H9 (cell line): ENCODE measurements around the gene MAGEB18. TPM values are rescaled to one million over a fixed set of nuclear protein-coding genes. Genes with fewer than 3 reads are reported as not detected.

ENCODE experiments used
- DNase-seq: peaks from one replicate; pipeline ENCODE4 v3.0.0-alpha.2; 2017
- H2AFZ ChIP-seq: one replicate; pipeline ENCODE4 v1.6.1; 2013; ENCODE audit warnings: mild to moderate bottlenecking, low read length, control low read depth, moderate library complexity
- H2AK5ac ChIP-seq: 2 replicates; pipeline ENCODE4 v1.6.1; 2013; ENCODE audit warnings: low read length, control low read depth, mixed read lengths; ENCODE audit not compliant: insufficient read length
- H2BK120ac ChIP-seq: one replicate; pipeline ENCODE4 v1.6.1; 2013; ENCODE audit warnings: low read depth, mild to moderate bottlenecking, low read length, control low read depth, inconsistent platforms; ENCODE audit not compliant: poor library complexity, severe bottlenecking
- H2BK12ac ChIP-seq: 2 replicates; pipeline ENCODE4 v1.6.1; 2013; ENCODE audit warnings: low read length, control low read depth, mixed read lengths, low read depth; ENCODE audit not compliant: insufficient read length
- H2BK15ac ChIP-seq: 2 replicates; pipeline ENCODE4 v1.6.1; 2013; ENCODE audit warnings: low read depth, low read length, control low read depth
- H2BK20ac ChIP-seq: one replicate; pipeline ENCODE4 v1.6.1; 2013; ENCODE audit warnings: low read depth, mild to moderate bottlenecking, low read length, control low read depth, inconsistent platforms; ENCODE audit not compliant: poor library complexity, severe bottlenecking
- H2BK5ac ChIP-seq: 2 replicates; pipeline ENCODE4 v1.6.1; 2013; ENCODE audit warnings: low read length, control low read depth, mixed read lengths; ENCODE audit not compliant: insufficient read length
- H3K14ac ChIP-seq: 2 replicates; pipeline ENCODE4 v1.6.1; 2013; ENCODE audit warnings: low read length, control low read depth; ENCODE audit not compliant: insufficient read depth
- H3K18ac ChIP-seq: 2 replicates; pipeline ENCODE4 v1.6.1; 2013; ENCODE audit warnings: low read depth, mild to moderate bottlenecking, mixed read lengths, low read length, control low read depth; ENCODE audit not compliant: insufficient read length
- H3K23ac ChIP-seq: 2 replicates; pipeline ENCODE4 v1.6.1; 2013; ENCODE audit warnings: low read length, control low read depth, mixed read lengths, low read depth; ENCODE audit not compliant: insufficient read length
- H3K23me2 ChIP-seq: 2 replicates; pipeline ENCODE4 v1.6.1; 2013; ENCODE audit warnings: low read depth, mild to moderate bottlenecking, mixed read lengths, low read length, control low read depth; ENCODE audit not compliant: insufficient read length, poor library complexity, severe bottlenecking
- H3K27ac ChIP-seq: 2 replicates; pipeline ENCODE4 v1.5.1; 2013; ENCODE audit warnings: low read length, control low read depth, mixed read lengths, low read depth; ENCODE audit not compliant: insufficient read length
- H3K27me3 ChIP-seq: 2 replicates; pipeline ENCODE4 v1.6.1; 2013; ENCODE audit warnings: low read length, control low read depth, inconsistent platforms; ENCODE audit not compliant: insufficient read depth
- H3K4ac ChIP-seq: 2 replicates; pipeline ENCODE4 v1.6.1; 2013; ENCODE audit warnings: low read depth, mild to moderate bottlenecking, control low read depth, inconsistent platforms, low read length, moderate library complexity
- H3K4me1 ChIP-seq: 2 replicates; pipeline ENCODE4 v1.6.1; 2013; ENCODE audit warnings: low read length, control low read depth, inconsistent platforms; ENCODE audit not compliant: insufficient read depth
- H3K4me2 ChIP-seq: 2 replicates; pipeline ENCODE4 v1.6.1; 2013; ENCODE audit warnings: low read length, control low read depth, mixed read lengths; ENCODE audit not compliant: insufficient read length, insufficient read depth
- H3K56ac ChIP-seq: 2 replicates; pipeline ENCODE4 v1.6.1; 2013; ENCODE audit warnings: low read depth, mild to moderate bottlenecking, mixed read lengths, low read length, control low read depth; ENCODE audit not compliant: insufficient read length
- H3K79me1 ChIP-seq: 2 replicates; pipeline ENCODE4 v1.6.1; 2013; ENCODE audit warnings: low read depth, mild to moderate bottlenecking, moderate library complexity, low read length, control low read depth, inconsistent platforms; ENCODE audit not compliant: insufficient read depth, poor library complexity, severe bottlenecking
- H3K79me2 ChIP-seq: 2 replicates; pipeline ENCODE4 v1.6.1; 2013; ENCODE audit warnings: low read length, control low read depth, inconsistent platforms; ENCODE audit not compliant: insufficient read depth
- H3K9ac ChIP-seq: 2 replicates; pipeline ENCODE4 v1.6.1; 2013; ENCODE audit warnings: low read length, control low read depth, mixed read lengths; ENCODE audit not compliant: insufficient read length; ENCODE audit errors: extremely low read depth
- H3K9me3 ChIP-seq: one replicate; pipeline ENCODE4 v1.6.1; 2013; ENCODE audit warnings: low read depth, low read length, inconsistent platforms; ENCODE audit not compliant: control insufficient read depth
- H3T11ph ChIP-seq: one replicate; pipeline ENCODE4 v1.6.1; 2013; ENCODE audit warnings: mild to moderate bottlenecking, low read length, control low read depth, inconsistent platforms
- H4K20me1 ChIP-seq: one replicate; pipeline ENCODE4 v1.6.1; 2013; ENCODE audit not compliant: control insufficient read depth, insufficient read length, insufficient read depth
- H4K5ac ChIP-seq: 2 replicates; pipeline ENCODE4 v1.6.1; 2013; ENCODE audit warnings: low read depth, mild to moderate bottlenecking, mixed read lengths, low read length, control low read depth; ENCODE audit not compliant: insufficient read length
- H4K8ac ChIP-seq: replicated peaks from 2 replicates; pipeline ENCODE4 v1.6.1; 2013; ENCODE audit warnings: low read length, control low read depth, mixed read lengths, low read depth; ENCODE audit not compliant: insufficient read length
- H4K91ac ChIP-seq: 2 replicates; pipeline ENCODE4 v1.6.1; 2013; ENCODE audit warnings: low read depth, mild to moderate bottlenecking, moderate library complexity, mixed read lengths, low read length, control low read depth; ENCODE audit not compliant: insufficient read length
- H3K27ac Mint-ChIP-seq, 3 experiments: 2 replicates in 2 of 3; 3 replicates in 1 of 3; pipeline ENCODE4 v1.8.0; 2020 to 2021; ENCODE audit warnings: mixed read lengths in 3 of 3, mild to moderate bottlenecking in 1 of 3, moderate library complexity in 1 of 3
- H3K27me3 Mint-ChIP-seq: 2 replicates; pipeline ENCODE4 v1.8.0; 2021; ENCODE audit warnings: low read depth, mild to moderate bottlenecking, moderate library complexity, mixed read lengths
- H3K36me3 Mint-ChIP-seq, 3 experiments: 2 replicates in 2 of 3; 3 replicates in 1 of 3; pipeline ENCODE4 v1.8.0; 2020 to 2021; ENCODE audit warnings: low read depth in 3 of 3, mixed read lengths in 3 of 3; ENCODE audit not compliant: insufficient read depth in 1 of 3
- H3K4me1 Mint-ChIP-seq, 2 experiments: 2 replicates each; pipeline ENCODE4 v1.8.0; 2020; ENCODE audit warnings: mixed read lengths in 2 of 2
- H3K4me3 Mint-ChIP-seq, 2 experiments: 2 replicates in 1 of 2; 3 replicates in 1 of 2; pipeline ENCODE4 v1.8.0; 2020 to 2021; ENCODE audit warnings: mild to moderate bottlenecking in 2 of 2, mixed read lengths in 2 of 2, moderate library complexity in 1 of 2
- H3K9me3 Mint-ChIP-seq, 2 experiments: 2 replicates in 1 of 2; 3 replicates in 1 of 2; pipeline ENCODE4 v1.8.0; 2020; ENCODE audit warnings: mild to moderate bottlenecking in 2 of 2, mixed read lengths in 2 of 2, moderate library complexity in 1 of 2
- WGBS: extraction: QIAGEN DNeasy Blood & Tissue Kit; methylation state at CpG from one replicate; pipeline ENCODE4 v1.1.7; 2013; ENCODE audit warnings: missing lambda C conversion rate, low lambda C conversion rate, mixed read lengths; ENCODE audit not compliant: insufficient read length; ENCODE audit errors: extremely low coverage; 5-methylcytosine and 5-hydroxymethylcytosine counted together
- total RNA-seq: library from RNA; stranded (reverse); gene quantifications from 2 replicates; pipeline ENCODE4 v1.2.1, GENCODE V29; 2021
- TF ChIP-seq, protein P1 (sequence below): fragments of 200-600 bp; sonication (generic); conservative IDR thresholded peaks from 3 replicates; pipeline ENCODE4 v1.8.0; 2021; ENCODE audit warnings: antibody characterized with exemption, mild to moderate bottlenecking

MAGEB18 gene
- total RNA-seq, 1 experiment from 2014 or later, result not detected

DNA sequence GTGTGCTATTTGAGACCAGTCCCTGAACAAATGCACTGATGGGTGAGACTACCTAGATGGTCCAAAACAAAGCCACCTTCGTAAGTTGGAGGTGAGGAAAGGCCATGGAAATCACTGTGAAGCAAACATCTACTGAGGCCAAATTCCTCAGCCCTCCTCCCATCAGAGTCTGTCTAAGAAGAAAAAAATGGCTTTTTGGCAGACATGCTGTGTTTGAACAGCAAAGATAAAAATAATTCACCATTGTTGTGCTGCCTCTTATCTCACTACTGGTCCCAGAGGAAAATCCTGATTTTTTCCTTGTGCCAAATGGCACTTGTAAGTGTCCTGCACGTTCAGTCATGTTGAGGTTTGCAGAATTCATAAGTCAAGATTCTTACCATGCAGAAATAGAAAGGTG is 7.9 kb downstream of the MAGEB18 start:
- WGBS, result no CpG with 5 or more reads among the region's 2 CpGs
- Histone ChIP-seq H3K18ac (no peak overlapping the region), H3K9me3 (peaks cover 32% of the 10 kb centered on the region), H3K56ac (no peak overlapping the region), H3K27ac (no peak overlapping the region), H4K8ac (no peak overlapping the region), H2AFZ (no peak overlapping the region), H2BK15ac (no peak overlapping the region), H3K4me1 (no peaks in the 10 kb centered on the region), H2AK5ac (no peak overlapping the region), H2BK12ac (no peak overlapping the region), H2BK120ac (no peak overlapping the region), H4K5ac (no peak overlapping the region), H3K23ac (no peak overlapping the region), H4K91ac (no peak overlapping the region), H2BK5ac (no peak overlapping the region), H3K23me2 (no peaks in the 10 kb centered on the region), H3K4ac (no peak overlapping the region), H3K9ac (no peak overlapping the region), H4K20me1 (no peaks in the 10 kb centered on the region), H3K14ac (no peak overlapping the region), H3K79me1 (no peaks in the 10 kb centered on the region), H2BK20ac (no peak overlapping the region), H3K4me2 (no peak overlapping the region), H3K27me3 (no peaks in the 10 kb centered on the region), H3K79me2 (no peaks in the 10 kb centered on the region), H3T11ph (no peak overlapping the region)
- H3K36me3 Mint-ChIP-seq, result peaks cover 0 to 2% (median 0%) of the 10 kb centered on the region in 3 experiments; a peak in 2 of 7 replicates
- no peaks in the 10 kb centered on the region for H3K27me3 Mint-ChIP-seq
- peaks cover 68 to 71% of the 10 kb centered on the region in 2 experiments for H3K9me3 Mint-ChIP-seq
- TF ChIP-seq, protein P1, sequence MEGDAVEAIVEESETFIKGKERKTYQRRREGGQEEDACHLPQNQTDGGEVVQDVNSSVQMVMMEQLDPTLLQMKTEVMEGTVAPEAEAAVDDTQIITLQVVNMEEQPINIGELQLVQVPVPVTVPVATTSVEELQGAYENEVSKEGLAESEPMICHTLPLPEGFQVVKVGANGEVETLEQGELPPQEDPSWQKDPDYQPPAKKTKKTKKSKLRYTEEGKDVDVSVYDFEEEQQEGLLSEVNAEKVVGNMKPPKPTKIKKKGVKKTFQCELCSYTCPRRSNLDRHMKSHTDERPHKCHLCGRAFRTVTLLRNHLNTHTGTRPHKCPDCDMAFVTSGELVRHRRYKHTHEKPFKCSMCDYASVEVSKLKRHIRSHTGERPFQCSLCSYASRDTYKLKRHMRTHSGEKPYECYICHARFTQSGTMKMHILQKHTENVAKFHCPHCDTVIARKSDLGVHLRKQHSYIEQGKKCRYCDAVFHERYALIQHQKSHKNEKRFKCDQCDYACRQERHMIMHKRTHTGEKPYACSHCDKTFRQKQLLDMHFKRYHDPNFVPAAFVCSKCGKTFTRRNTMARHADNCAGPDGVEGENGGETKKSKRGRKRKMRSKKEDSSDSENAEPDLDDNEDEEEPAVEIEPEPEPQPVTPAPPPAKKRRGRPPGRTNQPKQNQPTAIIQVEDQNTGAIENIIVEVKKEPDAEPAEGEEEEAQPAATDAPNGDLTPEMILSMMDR, result no peak
- H3K27ac Mint-ChIP-seq, result no peak overlapping the region
- no peaks in the 10 kb centered on the region for H3K4me1 Mint-ChIP-seq
- no peak overlapping the region for H3K4me3 Mint-ChIP-seq
- no peak for DNase-seq
